Measurements from ENCODE around the gene CA10. TPM values are rescaled to one million over a fixed set of nuclear protein-coding genes. Genes with fewer than 3 reads are reported as not detected.

The CA10 gene
- total and polyA plus RNA-seq, 2 experiments from 2014 or later, result 0.92 to 1.5 TPM

GRCh38 chr17:51640108-51640622 lies 518.3 kb downstream of the CA10 start:
- ATAC-seq (peak; percentile 85), DNase-seq (ENCODE audit: low spot score) (peak; percentile 74)
- Histone ChIP-seq H3K27ac (ENCODE audit: low read depth) (no peak overlapping the region), H3F3A (replicated peaks; ENCODE audit: low read depth) (no peaks in the 10 kb centered on the region), H3K9me2 (ENCODE audit: insufficient read depth) (peaks cover 12% of the 10 kb centered on the region; the same call in 1 of the 2 replicates), H3K27me3 (ENCODE audit: insufficient read depth) (no peaks in the 10 kb centered on the region), H3K79me2 (replicated peaks; ENCODE audit: insufficient read depth) (no peaks in the 10 kb centered on the region), H3K4me1 (ENCODE audit: insufficient read depth) (peaks cover 5% of the 10 kb centered on the region; the same call in 1 of the 2 replicates), H2AFZ (no peak overlapping the region), H3K36me3 (ENCODE audit: insufficient read depth) (no peaks in the 10 kb centered on the region), H3K4me3 (no peak overlapping the region), H4K20me1 (replicated peaks; ENCODE audit: insufficient read depth) (no peaks in the 10 kb centered on the region), H3K4me2 (no peak overlapping the region)
- H3K4me1 Mint-ChIP-seq, result peaks cover 28% of the 10 kb centered on the region
- TF ChIP-seq, protein P1, sequence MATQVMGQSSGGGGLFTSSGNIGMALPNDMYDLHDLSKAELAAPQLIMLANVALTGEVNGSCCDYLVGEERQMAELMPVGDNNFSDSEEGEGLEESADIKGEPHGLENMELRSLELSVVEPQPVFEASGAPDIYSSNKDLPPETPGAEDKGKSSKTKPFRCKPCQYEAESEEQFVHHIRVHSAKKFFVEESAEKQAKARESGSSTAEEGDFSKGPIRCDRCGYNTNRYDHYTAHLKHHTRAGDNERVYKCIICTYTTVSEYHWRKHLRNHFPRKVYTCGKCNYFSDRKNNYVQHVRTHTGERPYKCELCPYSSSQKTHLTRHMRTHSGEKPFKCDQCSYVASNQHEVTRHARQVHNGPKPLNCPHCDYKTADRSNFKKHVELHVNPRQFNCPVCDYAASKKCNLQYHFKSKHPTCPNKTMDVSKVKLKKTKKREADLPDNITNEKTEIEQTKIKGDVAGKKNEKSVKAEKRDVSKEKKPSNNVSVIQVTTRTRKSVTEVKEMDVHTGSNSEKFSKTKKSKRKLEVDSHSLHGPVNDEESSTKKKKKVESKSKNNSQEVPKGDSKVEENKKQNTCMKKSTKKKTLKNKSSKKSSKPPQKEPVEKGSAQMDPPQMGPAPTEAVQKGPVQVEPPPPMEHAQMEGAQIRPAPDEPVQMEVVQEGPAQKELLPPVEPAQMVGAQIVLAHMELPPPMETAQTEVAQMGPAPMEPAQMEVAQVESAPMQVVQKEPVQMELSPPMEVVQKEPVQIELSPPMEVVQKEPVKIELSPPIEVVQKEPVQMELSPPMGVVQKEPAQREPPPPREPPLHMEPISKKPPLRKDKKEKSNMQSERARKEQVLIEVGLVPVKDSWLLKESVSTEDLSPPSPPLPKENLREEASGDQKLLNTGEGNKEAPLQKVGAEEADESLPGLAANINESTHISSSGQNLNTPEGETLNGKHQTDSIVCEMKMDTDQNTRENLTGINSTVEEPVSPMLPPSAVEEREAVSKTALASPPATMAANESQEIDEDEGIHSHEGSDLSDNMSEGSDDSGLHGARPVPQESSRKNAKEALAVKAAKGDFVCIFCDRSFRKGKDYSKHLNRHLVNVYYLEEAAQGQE (IDR thresholded peaks at IDR 0.05; ENCODE audit: unreplicated experiment), result no peak
- TF ChIP-seq, protein P2, sequence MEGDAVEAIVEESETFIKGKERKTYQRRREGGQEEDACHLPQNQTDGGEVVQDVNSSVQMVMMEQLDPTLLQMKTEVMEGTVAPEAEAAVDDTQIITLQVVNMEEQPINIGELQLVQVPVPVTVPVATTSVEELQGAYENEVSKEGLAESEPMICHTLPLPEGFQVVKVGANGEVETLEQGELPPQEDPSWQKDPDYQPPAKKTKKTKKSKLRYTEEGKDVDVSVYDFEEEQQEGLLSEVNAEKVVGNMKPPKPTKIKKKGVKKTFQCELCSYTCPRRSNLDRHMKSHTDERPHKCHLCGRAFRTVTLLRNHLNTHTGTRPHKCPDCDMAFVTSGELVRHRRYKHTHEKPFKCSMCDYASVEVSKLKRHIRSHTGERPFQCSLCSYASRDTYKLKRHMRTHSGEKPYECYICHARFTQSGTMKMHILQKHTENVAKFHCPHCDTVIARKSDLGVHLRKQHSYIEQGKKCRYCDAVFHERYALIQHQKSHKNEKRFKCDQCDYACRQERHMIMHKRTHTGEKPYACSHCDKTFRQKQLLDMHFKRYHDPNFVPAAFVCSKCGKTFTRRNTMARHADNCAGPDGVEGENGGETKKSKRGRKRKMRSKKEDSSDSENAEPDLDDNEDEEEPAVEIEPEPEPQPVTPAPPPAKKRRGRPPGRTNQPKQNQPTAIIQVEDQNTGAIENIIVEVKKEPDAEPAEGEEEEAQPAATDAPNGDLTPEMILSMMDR (conservative IDR thresholded peaks at IDR 0.05; ENCODE audit: low read depth in 2 of 2), result peak; percentile 72 to 82
- TF ChIP-seq NANOG (IDR thresholded peaks at IDR 0.05; ENCODE audit: borderline replicate concordance), result no peak
- TF ChIP-seq, protein P3, sequence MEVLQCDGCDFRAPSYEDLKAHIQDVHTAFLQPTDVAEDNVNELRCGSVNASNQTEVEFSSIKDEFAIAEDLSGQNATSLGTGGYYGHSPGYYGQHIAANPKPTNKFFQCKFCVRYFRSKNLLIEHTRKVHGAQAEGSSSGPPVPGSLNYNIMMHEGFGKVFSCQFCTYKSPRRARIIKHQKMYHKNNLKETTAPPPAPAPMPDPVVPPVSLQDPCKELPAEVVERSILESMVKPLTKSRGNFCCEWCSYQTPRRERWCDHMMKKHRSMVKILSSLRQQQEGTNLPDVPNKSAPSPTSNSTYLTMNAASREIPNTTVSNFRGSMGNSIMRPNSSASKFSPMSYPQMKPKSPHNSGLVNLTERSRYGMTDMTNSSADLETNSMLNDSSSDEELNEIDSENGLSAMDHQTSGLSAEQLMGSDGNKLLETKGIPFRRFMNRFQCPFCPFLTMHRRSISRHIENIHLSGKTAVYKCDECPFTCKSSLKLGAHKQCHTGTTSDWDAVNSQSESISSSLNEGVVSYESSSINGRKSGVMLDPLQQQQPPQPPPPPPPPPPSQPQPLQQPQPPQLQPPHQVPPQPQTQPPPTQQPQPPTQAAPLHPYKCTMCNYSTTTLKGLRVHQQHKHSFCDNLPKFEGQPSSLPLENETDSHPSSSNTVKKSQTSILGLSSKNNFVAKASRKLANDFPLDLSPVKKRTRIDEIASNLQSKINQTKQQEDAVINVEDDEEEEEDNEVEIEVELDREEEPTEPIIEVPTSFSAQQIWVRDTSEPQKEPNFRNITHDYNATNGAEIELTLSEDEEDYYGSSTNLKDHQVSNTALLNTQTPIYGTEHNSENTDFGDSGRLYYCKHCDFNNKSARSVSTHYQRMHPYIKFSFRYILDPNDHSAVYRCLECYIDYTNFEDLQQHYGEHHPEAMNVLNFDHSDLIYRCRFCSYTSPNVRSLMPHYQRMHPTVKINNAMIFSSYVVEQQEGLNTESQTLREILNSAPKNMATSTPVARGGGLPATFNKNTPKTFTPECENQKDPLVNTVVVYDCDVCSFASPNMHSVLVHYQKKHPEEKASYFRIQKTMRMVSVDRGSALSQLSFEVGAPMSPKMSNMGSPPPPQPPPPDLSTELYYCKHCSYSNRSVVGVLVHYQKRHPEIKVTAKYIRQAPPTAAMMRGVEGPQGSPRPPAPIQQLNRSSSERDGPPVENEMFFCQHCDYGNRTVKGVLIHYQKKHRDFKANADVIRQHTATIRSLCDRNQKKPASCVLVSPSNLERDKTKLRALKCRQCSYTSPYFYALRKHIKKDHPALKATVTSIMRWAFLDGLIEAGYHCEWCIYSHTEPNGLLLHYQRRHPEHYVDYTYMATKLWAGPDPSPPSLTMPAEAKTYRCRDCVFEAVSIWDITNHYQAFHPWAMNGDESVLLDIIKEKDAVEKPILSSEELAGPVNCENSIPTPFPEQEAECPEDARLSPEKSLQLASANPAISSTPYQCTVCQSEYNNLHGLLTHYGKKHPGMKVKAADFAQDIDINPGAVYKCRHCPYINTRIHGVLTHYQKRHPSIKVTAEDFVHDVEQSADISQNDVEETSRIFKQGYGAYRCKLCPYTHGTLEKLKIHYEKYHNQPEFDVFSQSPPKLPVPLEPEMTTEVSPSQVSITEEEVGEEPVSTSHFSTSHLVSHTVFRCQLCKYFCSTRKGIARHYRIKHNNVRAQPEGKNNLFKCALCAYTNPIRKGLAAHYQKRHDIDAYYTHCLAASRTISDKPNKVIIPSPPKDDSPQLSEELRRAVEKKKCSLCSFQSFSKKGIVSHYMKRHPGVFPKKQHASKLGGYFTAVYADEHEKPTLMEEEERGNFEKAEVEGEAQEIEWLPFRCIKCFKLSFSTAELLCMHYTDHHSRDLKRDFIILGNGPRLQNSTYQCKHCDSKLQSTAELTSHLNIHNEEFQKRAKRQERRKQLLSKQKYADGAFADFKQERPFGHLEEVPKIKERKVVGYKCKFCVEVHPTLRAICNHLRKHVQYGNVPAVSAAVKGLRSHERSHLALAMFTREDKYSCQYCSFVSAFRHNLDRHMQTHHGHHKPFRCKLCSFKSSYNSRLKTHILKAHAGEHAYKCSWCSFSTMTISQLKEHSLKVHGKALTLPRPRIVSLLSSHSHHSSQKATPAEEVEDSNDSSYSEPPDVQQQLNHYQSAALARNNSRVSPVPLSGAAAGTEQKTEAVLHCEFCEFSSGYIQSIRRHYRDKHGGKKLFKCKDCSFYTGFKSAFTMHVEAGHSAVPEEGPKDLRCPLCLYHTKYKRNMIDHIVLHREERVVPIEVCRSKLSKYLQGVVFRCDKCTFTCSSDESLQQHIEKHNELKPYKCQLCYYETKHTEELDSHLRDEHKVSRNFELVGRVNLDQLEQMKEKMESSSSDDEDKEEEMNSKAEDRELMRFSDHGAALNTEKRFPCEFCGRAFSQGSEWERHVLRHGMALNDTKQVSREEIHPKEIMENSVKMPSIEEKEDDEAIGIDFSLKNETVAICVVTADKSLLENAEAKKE (CRISPR knock-in tag; IDR thresholded peaks at IDR 0.05), result no peak
- no peaks in the 10 kb centered on the region for H3K36me3 Mint-ChIP-seq (ENCODE audit: low read depth)
- H3K4me3 Mint-ChIP-seq, result no peak overlapping the region
- peaks cover 7% of the 10 kb centered on the region for H3K27me3 Mint-ChIP-seq (ENCODE audit: insufficient read depth, low read depth, poor library complexity)
- no peak overlapping the region for H3K27ac Mint-ChIP-seq
- H3K9me3 Mint-ChIP-seq, result no peaks in the 10 kb centered on the region

Data from GM23338 (cell line).